HG03025 (cell line): ENCODE data around the gene MNT.

Experiments used
- ATAC-seq: cut with Tn5 transposase; IDR thresholded peaks from one replicate; pipeline ENCODE4 v1.9.1; 2021; ENCODE audit warnings: mild to moderate bottlenecking, moderate library complexity; ENCODE audit not compliant: unreplicated experiment, low FRiP score

Gene MNT

DNA sequence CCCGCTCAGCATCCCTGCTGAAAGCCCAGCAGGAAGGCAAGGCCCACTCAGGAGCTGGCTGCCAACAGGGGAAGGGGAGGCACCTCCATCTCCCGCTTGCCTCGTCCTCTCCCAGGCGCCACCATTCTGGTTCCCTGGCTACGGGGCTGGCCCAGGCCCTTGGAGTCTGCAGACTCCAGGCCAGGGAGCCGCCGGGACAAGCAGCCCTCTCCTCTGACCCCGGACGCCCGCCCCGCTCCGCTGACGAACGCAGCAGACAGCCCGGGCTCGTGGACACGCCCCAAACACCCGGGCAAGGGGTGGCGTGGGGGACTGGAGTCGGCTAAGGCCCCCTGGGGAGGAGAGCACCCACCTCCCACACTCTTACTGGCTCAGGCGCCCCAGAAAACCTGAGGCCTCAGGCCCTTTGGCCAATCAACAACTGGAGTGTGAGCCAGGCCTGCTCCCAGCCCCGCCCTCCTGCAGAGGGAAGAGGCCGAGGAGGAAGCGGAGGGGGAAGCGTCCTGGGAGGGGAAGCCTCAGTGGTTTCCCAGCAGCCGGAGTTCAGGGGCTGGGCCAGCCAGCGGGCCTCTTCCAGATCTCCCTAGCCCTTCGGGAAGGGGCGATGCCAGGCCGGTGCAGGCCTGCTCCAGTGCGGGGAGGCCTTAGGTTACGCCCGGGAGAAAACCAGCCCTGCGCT, 4.2 kb downstream of the MNT start:
- no peak for ATAC-seq

DNA sequence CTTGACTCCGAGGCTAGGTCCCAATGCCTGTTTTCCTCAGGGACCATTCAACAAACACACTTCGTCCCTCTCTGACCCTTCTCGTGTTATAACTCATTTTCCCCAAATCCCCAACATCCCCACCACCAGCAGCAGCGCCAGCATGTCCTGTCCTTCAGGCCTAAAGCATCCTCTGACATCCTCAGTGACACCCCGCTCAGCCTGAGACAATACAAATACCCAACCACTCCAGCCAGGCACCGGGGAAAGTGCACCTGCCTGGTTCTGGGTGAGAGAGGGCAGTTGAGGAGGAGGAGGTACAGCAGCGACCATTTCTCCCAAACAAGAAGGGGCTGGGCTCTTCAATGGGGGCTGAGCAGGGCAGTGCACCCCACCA, 4.7 kb downstream of the MNT start:
- no peak for ATAC-seq

DNA sequence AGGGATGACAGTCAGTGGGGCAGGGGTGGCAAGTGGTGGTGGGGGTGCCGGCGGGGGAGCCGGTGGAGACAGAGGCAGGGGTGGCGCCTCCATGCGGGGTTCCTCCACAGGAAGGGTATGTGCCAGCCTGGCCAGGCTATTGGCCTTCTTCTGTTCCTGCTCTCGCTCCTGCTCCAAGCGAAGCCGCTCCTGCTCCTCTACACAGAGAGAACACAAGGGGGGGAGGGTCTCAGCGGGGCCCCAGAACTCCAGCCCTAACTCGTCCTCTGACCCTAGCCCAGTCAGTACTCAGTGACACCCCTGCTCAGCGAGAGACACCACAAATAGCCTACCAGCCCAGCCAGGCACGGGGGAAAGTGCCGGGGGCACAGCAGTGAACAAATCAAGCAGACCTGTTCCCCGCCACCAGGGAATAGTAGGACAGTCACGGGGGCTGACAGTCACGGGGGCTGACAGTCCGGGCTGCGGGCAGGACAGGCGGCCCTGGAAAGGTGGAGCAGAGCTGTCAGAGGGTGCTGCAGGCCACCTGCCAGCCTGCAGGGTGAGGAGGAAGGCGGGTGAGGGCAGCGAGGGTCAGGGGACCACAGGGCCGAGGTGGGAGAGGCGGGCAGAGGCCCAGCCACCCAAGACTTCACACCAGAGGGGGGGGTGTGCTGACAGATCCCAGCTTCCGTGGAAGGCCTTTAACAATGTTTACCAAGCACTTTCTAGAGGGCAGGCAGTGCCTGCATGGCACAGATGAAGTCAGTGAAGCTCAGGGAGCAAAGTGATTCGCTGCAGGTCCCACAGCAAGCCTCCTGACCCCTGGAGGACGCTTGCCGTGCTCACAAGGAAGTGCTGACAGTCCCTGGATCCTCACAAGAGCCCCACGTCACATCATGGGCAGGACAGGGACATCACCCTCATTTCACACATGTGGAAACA, 5.3 kb downstream of the MNT start:
- no peak for ATAC-seq

DNA sequence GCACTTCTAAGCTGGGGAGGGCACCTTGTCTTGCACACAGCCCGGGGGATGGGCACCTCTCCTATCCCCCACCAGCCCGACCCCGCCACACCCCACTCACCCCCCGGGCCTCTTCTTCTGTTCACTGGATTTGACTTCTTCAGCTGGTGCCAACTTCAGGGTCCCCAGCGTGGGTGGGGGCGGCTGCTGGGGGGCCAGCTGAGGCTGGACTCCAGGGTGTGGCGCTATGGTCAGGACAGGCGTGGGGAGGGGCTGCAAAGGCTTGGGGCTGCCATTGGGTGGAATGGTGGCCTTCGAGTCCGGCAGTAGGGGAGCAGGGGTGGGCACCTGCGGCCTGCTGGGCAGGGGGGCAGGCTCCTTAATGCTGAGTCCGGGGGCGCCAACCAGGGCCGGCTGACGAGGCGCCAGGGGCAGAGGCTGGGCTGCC, 6.1 kb downstream of the MNT start:
- ATAC-seq = no peak

DNA sequence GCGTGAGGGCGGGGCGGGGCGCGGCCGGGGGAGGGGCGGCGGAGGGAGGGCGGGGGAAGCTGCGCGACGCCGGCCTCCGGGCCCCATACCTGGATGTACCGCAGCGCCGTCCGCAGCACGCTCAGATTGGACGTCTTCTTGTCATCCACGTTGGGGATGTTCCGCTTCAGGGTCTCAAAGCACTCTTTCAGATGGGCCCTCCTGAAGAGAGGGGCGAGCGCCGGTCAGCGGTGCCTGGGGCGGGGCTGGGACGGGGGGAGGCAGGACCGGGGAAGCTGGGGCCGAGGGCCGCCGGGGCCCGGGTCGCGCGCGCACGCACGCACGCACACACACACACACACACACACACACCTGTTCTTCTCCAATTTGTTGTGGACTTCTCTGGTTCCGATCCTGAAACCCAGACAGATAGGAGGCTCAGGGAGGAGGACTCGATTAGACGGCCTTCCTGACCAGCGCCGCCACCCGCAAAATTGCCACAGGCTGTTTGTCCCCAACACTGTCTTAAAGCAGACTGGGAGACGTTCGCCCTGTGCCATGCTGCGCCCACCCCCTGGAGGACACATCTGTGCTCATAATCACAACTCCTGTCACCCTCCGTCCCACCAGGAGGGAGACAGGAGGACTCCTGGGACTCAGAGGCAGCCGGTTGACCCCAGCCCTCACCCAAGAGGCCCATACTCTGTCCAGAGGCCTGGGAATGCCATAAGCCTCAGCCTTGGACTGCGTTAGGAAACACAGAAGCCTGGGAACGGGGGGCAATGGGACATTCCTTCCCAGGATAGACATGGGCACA, 6.7 kb downstream of the MNT start:
- ATAC-seq = no peak

DNA sequence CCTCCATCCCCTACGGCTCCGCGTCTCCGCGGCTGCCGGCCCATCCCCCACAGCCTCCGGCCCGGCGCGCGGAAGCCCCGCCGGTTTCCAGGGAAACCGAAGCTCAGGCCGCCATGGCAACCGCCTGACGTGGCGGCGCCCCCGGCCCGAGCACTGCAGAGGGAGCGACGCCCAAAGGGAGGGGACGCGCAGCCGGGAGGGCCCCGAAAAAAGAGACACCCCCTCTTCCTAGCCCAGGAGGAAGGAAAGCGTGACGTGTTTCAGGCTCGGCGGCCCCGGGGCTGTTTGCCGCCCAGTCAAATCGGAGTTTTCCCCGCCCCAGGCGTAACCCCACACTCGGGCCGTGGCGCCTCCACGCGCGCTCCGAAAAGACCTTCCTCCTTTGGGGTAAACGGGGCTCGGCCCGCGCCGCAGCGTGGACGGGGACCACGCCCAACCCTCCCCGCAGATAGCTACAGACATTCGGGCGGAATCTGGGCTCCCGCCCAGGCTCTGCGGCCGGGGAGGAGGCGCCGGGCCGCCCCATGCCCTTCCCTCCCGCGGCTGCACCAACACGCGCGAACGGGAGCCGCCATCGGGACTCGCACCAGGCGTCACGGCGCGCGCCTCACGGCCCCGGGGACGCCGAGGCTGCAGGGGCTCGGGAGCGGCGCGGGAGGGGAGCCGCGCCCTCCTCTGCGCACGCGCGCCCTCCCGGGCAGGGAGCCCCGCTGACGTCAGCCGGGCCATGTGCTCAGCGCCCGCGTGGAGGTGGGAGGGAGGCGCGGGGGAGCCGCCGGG, 7.5 kb downstream of the MNT start:
- peak; percentile 33 for ATAC-seq

DNA sequence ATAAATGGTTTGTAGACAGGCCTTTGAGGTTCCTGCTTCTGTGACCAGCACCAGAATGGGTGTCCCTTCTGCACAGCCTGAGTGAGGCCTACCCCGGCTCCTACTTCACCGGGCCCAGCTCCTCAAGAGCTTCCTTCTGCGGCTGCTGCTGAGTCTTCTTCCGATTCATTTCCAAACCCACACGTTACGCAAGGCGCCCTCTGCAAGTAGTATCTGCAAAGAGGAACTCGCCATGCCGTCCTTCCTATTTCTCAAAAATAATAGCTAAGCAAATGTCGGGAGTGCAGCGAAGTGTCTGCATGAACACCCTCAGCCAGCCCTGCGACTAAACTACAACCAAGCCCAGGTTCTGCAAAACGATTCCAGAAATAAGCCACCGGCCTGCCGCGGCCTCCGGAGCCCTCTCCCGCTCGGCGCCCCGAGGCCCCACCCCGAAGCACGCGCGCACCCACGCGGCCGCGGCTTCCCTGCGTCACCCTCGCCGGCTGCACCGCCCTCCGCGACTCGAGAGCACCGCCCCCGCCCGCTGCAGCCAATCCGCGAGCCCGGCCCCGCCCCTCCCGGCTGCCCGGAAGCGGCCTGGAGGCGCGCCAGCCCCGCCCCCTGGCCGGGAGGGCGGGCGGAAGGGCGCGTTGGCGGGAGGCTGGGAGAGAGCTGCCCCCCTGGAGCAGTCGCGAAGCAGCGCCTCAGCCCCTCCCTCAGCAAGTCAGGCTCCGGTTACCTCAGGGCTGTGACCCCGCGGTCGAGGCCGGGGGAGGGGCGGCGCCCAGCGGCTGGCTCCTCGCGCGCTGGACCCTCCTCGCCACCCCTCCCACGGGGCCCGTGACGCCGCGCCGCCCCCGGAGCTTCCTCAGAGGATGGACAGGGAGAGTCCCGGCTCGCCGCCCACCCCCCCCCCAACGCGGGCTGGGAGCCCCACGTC, 8.3 kb downstream of the MNT start:
- ATAC-seq = peak; percentile 46

DNA sequence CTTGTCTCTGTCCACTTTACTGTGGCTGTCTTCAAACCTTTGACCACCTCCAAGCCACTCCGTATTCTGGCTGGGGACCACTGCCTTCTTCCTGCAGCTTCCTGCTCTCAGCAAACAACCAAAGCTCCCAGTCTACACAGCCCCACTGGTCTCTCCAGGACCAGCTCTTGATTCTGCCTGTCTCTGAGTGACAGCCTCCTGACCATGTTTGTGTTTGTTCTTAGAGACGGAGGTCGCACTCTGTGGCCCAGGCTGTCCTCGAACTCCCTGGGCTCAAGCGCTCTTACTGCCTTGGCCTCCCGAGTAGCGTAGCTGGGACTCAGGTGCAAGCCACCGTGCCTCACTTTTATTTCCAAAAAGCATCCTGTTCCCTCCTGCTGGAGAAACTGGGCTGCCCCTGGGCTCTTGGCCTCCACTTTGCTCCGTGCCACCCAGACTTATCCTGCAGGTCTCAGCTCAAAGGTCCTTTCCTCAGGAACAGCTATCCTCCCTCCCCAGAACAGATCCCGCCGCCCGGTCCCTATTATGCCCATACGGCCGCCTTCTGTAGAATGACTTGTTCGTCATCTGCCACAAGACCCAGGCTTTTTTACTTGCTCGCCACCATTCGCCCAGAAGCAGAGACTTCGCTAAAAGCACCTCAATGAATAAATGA, 9.1 kb downstream of the MNT start:
- ATAC-seq = no peak

DNA sequence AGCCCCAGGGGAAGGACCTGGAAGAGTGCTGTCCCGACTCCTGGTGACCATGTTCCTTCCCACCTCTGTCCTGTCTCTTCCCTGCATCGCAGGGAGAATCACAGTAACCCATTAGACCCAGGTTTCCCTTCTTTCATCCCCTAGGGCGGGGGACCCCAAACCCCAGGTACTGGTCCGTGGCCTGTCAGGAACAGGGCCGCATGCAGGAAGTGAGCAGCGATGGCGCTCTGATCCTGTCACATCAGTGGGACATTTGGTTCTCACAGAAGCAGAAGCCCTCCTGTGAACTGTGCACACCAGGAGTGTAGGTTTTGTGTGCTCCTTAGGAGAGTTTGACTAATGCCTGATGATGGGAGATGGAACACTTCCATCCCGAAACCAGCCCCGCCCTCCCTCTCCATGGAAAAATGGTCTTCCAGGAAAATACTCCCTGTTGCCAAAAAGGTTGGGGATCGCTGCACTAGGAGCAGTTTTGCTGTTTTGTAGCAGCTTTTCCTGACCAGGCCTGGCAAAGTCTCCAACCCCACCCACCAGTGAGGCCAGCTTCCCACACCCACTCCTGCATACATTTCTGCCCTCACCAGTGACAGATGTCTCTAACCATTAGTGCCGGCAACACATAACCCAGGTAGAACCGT, 10.5 kb downstream of the MNT start:
- ATAC-seq = no peak

DNA sequence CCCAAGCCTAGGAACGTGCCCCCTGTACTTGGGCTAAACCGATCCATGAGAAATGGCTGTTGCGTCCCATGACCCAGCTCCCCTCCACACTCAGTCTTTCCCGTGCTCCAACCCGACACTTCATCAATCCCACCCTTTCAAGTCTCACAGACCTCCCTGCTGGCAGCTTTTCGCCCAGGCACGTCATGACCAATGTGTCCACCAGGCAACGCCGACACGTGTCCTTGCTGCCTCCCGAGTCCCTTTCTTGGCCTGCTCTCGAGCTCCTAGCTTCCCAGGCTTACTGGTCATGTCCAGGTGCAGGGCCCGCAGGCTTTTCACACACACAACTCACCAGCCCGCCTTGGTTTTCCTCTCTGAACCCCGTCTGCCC, 12.2 kb downstream of the MNT start:
- ATAC-seq = no peak

DNA sequence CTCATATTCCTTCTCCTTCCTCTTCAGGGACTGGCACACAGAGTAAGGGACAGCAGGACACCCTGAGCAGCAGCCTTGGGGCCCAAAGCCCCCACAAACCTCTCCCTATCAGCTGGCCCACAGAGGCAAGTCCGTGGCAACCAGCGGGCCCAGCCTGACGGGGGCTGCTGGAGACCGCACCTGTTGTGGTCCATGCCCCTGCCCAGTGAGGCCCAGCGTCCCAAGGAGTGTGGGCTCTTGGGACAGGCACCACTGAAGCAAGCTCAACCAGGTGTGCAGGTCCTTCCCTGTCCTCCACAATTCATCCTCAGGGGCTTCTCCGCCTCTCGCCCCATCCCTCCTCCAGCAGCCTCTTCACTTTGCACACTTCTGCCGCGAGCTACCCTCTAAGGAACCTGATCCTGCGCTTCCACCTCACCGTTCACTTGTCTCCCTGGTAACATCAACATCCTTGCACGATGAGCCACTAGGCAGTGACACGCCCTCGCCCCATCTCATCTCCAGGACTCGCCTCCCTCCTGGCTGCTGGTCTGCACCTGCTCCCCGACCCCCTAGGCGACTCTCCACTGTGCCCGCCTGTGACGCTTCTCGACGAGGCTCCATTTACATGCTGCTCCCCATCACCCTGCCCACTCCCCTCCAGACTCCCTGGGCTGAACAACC, 12.7 kb downstream of the MNT start:
- ATAC-seq = no peak

DNA sequence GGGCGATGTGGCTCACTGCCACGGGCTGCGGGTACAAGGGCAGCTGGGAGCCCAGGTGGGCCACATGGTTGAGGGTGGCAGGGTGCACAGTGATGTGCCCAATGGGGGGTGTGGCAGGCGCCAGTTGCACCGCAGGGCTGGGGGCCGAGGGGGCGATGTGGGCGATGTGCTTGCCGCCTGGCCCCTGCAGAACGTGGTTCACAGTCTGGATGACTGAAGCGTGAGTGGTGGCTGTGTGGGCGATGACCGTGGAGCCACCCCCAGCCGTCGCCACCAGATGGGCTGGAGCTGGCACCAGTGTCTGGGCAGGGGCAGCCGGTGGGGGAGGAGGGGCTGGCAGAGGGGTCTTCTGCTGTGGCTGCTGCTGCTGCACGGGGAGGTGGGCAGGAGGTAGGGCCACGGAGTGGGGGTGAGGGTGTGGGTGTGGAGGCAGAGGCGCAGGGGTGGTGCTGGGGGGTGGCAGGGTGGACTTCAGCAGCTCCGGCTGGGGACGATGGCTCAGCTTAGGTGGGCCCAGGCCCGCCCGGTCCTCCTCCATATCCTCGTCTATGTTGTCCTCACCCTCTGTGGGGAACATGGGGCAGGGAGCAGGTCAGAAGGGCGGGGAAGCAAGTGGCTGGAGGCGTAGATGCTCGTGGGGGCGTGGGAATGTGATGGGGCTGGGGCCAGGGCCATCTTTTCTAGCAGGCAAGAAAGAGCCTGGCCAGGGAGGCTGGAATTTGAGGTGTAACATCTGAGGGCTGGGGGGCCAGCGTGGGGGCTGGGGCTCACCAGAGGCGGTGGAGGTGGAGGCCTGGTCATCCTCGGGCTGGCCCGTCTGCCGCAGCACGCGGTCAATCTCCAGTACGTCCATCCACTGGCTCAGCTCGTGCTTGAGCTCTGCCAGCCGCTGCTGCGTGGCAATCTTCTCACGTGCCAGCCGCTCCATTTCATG, 13.5 kb downstream of the MNT start:
- ATAC-seq = no peak

DNA sequence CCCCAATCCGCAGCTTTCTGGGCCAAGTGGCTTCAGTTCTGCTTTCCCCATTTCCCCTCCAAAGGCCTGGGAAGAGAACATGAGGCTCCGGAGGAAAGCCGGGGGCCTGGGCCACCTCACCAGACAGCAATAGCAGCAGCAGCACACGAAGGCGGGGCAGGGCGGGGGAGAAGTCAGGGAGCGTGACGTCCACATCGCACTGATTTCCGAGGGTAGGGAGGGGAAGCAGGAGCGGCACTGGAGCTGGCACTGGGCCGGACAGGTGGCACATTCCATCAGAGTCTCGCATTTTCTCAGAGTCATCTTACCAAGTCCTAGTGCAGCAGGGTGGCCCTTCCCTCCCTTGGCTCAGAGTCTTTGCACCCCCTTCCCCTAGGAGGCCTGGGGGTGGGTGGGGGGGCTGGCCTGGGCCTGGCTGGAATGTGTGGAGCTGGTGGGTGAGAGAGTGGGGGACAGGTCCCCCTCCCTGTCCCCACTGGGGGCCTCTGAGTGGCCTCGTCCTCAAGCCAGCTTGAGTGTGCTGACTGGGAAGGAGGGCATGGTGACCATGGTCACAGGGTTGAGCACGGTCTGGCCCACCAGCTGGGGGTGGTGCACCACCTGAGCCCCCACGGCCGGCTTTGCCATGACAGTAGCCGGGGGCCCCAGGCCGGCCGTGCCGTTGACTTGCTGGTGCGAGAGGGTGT, 14.3 kb downstream of the MNT start:
- ATAC-seq = no peak

DNA sequence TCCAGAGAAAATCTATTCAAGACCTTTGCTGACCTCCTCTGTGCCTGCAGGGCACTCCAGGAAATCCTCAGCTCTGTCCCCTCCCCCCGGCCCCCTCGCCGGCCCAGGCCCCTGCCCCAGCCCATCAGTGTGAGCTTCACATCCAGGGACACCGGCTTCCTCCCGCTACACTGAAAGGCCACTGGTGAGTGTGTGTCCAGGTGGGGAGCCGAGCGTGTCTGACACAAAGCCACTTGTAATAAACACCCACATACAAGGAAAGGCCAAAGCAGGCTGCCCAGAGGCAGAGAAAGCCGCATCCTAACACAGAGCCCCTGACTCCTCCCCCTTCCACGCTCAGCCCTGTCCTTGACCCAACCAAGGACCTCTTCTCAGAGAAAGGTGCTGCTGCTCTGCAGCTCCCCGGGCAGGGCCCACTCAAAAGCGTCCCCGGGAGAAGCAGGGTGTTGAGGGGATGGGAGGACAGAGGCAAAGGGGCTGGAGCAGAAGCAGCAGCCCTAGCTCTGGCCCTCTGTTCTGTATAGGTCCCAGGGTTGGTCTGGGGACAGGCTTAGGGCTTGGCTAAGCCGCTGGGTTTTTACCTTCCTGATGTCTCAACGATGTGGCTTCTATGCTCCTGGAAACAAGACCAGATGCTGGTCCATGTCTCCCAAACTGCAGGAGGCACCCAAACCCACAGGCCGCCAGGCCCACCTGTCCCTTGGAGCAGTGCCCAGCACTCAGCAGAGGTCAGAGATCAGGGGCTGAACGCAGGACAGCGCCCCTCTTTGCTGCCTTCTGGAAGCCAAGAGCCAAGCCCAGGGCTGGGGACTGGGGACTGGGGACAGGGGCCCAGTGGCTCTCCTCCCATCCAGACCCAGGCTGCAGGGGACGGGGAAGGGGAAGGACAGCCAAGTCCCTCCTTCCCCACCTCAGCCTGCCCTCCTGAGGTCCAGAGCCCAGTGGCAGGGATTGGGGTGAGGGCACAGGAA, 15.3 kb downstream of the MNT start:
- no peak for ATAC-seq

DNA sequence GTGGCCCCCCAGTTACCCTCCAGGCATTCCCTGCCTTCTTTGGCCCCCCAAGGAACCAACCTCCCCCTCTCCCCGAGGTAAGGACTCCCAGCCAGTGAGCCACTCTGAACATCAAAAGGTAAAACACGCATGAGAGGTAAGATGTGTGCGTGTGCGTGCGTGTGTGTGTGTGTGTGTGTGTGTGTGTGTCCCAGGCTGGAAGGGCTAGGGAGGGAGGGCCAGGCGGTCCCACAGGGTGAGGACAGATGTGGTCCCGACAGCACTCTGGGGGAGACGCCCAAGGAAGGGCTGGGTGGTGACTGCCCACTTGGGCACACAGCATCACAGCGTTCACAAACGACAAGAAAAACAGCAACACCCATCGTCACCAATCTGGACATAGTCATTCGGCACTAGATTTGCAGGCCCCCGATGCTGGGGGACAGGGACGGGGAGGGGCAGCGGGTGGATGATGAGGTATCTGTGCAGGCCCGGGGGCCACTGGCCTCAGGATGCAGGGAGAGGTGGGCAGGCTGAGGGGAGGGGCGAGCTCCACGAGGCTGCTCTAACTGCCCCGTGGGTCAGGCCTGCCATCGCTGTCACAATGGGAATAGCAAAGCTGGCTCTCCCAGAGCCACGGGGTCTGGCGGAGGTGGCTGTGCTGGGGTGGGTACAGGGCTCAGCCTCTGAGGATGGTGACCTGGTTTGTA, 16.3 kb downstream of the MNT start:
- no peak for ATAC-seq
